GM21619 (cell line): ENCODE data around the gene TFPI.
"Not testable (repeated sequence)": the region's sequence is repeated elsewhere in the genome, so short reads cannot be mapped to it uniquely, and the experiment has no call there.

Experiments used
- ATAC-seq: cut with Tn5 transposase; IDR thresholded peaks from one replicate; pipeline ENCODE4 v1.9.1; 2021; ENCODE audit not compliant: unreplicated experiment

The TFPI gene

DNA sequence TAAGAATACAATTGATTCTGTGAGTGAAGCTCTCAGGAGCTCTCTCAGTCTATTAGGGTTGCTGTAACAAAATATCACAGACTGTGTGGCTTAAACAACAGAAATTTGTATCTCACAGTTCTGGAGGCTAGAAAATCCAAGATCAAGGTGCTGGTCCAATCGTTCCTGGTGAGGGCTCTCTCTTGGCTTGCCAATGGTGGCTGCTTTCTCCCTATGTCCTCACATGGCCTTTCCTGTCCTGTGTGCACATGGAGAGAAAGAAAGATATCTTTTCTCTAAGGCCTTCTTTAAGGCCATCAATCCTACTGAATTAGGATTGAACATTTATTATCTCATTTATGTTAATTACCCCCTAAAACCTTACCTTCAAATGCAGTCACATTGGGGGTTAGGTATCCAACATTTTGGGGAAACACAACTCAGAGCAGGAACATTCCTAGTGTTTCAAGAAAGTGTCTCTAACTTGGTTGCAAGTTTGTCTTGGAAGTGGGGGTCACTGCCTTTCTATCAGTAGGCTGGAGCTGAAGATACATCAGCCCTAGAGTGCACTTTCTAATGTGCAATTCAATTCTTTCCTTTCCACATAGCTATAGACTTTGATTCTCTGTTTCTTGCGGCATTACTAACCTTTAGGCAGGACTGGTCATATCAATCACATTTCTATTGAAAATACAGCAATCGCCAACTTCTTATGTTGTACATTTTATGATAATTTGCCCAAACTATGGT, 24.8 kb downstream of the TFPI start:
- no peak for ATAC-seq

DNA sequence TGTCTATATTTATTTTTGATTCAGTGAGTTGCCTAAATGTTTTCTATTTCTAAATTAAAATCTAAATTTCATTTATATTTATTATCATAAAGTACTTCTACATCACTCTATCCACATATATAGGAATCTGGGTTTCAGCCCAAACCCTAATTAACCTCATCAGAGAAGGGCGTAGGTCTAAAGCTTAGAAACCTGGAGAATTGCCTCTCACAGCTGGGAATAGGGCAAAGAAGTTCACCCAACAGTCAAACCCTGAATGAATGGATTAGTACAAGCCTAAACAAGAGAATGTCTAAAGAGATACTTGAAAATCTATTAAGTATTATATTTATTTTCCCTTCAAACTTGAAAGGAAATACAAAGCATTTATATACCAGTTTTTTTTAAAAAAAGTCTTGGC, 26.2 kb downstream of the TFPI start:
- no peak for ATAC-seq

DNA sequence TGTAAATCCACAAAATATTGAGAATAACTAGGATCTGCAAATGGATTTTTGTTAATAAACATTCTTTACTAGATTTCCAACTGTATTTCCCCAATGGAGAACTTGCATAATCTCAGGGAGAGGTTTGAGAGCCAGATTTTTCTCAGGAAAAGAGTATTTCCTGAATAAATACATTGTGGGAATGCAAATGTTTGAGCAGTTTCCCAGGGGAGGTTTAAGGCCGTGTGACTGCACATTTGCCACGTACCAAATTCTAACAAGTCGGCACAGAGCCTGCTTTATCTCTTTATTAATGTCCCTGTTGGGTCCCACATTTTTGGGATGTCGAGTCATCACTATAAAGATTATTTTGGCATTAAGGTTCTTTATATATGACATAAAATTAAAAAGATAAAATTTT, 27.0 kb downstream of the TFPI start:
- no peak for ATAC-seq

DNA sequence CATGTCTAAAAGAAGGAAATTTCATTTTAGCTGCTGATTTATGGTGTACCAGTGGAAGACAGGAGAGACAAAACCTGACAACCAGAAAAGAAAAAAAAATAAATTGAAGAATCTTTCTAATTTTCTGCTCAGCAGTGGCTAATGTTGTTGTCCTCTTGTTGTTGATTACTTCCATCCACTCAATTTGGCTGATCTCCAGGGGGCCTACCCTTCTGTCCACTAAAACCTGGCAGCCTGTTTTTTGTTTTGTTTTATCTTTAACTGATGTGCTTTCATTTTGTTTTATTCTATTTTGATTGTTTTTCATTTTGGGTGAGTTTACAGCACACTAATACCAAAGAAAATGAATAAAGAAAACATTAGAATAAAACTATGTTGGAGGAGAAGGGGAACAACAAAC, 27.4 kb downstream of the TFPI start:
- ATAC-seq = no peak

DNA sequence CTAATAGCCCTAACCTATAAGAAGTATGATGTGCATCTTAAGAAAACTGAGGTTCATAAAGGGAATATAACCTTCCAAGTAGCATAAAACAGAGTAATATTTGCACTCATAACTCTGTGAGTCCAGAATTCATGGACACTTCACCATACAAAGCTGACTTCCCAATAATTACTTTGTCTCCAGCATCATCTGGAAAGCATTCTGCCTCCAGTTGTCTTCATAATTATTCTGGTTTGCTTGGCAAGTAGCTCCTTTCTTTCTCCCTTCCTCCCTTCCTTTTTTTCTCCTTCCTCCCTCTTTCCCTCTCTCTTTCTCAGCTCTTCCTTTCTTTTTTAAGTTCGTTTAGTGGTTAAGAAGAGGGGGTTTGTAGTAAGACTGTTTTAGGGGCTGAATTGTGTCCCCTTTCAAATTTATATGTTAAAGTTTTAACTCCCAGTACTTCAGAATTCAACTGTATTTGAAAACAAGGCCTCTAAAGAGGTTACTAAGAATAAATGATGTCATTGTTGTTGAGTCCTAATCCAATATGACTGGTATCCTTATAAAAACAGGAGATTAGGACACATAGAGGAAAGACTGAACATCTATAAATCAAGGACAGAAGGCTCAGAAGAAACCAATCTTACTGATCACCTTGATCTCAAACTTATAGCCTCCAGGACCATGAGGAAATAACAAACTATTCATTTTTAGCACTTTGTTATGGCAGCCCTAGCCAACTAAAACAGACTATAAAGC, 28.9 kb downstream of the TFPI start:
- no peak for ATAC-seq

DNA sequence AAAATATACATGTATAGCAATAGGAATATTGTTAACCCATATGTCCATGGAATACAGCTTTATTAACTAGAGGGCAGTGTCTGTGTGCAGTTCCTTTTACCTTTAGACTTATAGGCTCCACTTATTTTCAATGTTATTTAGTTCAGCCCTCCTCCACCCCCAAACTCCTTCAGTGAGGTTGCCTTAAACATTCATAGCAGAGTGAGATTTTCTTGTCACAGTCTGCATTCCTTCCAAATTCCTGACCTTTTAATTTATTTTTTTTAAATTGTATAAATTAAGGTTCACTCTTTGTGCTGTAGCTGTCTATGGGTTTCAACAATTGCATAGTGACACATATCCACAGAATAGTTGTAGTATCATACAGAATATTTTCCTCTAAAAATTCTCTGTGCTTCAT, 30.9 kb downstream of the TFPI start:
- no peak for ATAC-seq

DNA sequence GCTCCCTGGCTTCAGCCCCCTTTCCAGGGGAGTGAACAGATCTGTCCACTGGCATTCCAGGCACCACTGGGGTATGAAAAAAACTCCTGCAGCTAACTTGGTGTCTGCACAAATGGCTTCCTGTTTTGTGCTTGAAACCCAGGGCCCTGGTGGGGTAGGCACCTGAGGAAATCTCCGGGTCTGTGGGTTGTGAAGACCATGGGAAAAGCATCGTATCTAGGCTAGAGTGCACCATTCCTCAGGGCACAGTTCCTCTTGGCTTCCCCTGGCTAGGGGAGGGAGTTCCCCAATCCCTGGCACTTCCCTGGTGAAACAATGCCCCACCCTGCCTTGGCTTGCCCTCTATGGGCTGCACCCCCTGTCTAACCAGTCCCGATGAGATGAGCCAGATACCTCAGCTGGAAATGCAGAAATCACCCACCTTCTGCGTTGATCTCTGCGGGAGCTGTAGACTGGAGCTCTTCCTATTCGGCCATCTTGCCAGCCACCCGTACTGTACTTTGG, 34.1 kb downstream of the TFPI start:
- ATAC-seq = no peak

DNA sequence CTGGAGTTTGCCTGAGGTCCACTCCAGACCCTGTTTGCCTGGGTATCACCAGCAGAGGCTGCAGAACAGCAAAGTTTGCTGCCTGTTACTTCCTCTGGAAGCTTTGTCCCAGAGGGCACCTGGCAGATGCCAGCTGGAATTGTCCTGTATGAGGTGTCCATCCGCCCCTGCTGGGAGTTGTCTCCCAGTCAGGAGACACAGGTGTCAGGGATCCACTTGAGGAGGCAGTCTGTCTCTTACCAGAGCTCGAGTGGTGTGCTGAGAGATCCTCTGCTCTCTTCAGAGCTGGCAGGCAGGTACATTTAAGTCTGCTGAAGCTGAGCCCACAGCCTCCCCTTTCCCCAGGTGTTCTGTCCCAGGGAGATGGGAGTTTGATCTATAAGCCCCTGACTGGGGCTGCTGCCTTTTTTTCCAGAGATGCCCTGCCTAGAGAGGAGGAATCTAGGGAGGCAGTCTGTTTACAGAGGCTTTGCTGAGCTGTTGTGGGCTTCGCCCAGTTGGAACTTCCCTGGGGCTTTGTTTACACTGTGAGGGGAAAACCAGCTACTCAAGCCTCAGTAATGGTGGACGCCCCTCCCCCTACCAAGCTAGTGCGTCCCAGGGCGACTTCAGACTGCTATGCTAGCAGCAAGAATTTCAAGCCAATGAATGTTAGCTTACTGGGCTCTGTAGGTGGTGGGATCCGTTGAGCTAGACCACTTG, 34.7 kb downstream of the TFPI start:
- no peak for ATAC-seq

DNA sequence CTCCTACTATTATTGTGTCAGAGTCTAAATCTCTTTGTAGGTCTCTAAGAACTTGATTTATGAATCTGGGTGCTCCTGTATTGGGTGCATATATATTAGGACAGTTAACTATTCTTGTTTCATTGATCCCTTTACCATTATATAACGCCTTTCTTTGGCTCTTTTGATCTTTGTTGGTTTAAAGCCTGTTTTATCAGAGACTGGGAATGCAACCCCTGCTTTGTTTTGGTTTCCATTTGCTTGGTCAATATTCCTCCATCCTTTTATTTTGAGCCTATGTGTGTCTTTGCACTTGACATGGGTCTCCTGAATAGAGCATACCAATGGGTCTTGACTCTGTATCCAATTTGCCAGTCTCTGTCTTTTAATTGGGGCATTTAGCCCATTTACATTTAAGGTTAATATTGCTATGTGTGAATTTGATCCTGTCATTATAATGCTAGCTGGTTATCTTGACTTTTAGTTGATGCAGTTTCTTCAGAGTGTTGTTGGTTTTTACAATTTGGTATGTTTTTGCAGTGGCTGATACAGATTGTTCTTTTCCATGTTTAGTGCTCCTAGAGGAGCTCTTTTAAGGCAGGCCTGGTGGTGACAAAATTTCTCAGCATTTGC, 36.4 kb downstream of the TFPI start:
- not testable (repeated sequence) for ATAC-seq

DNA sequence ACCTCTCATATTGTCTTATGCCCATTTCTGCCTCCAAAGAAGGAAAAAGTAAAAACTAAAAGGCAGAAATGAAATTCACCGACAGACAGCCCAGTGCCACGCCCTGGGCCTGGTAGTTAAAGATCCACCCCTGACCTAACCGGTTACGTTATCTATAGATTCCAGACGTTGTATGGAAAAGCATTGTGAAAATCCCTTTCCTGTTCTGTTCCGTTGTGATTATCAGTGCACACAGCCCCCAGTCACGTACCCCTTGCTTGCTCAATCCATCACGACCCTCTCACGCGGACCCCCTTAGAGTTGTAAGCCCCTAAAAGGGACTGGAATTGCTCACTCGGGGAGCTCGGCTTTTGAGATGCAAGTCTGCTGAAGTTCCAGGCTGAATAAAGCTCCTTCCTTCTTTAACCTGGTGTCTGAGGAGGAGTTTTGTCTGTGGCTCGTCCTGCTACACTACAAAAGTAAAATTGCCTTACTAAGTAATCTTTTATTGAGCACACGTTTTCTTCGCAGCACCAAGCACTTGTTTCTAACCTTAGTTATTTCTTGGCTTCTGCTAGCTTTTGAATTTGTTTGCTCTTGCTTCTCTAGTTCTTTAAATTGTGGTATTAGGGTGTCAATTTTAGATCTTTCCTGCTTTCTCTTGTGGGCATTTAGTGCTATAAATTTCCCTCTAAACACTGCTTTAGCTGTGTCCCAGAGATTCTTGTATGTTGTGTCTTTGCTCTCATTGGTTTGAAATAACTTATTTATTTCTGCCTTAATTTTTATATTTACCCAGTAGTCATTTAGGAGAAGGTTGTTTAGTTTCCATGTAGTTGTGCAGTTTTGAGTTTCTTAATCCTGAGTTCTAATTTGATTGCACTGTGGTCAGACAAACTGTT, 37.4 kb downstream of the TFPI start:
- ATAC-seq = not testable (repeated sequence)

DNA sequence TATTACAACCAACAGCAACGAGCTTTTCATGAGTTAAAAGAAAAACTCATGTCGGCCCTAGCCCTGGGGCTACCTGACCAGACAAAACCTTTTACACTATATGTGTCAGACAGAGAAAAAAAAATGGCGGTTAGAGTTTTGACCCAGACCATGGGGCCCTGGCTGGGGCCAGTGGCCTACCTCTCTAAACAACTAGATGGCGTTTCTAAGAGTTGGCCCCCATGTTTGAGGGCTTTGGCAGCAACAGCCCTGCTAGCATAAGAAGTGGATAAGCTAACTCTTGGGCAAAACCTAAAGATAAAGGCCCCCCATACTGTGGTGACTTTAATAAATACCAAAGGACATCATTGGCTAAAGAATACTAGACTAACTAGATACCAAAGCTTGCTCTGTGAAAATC, 39.3 kb downstream of the TFPI start:
- no peak for ATAC-seq

DNA sequence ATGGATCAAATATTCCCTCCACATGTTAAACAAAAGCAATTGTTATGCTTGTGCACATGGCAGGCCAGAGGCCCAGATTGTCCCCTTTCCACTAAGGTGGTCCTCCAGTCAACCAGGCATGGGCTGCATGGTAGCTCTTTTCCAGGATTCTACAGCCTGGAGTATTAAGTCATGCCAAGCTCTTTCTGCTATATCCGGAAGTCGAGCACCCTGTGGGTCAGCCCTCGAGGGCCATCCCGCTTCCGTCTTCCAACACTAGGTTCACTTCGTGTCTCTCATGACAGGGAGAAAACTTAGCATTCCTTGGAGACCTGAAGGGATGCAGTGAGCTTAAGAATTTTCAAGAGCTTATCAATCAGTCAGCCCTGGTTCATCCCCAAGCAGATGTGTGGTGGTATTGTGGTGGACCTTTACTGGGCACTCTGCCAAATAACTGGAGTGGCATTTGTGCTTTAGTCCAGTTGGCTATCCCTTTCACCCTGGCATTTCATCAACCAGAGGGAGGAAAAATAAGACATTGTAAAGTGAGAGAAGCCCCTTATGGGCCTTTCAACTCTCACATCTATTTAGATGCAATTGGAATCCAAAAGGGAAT, 39.9 kb downstream of the TFPI start:
- not testable (repeated sequence) for ATAC-seq

DNA sequence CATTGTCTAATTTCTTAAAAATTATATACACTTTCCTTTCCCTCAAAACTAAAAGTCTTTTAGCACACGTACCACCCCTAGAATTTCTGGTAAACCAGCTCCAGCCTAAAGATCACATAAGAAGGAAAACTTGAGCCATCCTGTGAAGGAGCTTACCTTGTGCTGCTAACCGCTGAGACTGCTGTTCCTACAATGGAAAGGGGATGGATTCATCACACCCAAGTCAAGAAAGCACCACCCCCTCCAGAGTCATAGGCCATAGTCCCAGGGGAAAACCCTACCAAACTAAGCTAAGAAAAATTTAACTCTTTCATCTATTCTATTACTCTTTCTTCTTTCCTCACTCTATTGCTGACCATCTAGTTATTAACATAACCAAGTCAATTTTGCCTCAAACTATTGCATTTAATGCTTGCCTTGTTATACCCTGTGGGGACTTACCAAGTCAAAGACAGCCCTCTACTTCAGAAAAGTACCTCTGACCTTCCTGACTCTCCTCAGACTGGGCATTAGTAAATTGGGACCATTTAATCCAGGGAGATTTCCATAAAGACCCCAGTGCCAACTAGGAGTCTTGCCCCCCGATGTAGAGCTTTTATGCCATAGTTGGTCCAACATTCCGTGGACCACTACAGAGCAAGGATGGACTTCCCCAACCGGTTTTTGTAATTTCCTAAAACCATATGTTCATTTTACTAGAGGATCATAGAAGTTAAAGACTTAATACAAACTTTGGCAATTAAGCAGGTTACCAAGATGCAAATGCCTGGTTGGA, 40.6 kb downstream of the TFPI start:
- ATAC-seq = not testable (repeated sequence)

DNA sequence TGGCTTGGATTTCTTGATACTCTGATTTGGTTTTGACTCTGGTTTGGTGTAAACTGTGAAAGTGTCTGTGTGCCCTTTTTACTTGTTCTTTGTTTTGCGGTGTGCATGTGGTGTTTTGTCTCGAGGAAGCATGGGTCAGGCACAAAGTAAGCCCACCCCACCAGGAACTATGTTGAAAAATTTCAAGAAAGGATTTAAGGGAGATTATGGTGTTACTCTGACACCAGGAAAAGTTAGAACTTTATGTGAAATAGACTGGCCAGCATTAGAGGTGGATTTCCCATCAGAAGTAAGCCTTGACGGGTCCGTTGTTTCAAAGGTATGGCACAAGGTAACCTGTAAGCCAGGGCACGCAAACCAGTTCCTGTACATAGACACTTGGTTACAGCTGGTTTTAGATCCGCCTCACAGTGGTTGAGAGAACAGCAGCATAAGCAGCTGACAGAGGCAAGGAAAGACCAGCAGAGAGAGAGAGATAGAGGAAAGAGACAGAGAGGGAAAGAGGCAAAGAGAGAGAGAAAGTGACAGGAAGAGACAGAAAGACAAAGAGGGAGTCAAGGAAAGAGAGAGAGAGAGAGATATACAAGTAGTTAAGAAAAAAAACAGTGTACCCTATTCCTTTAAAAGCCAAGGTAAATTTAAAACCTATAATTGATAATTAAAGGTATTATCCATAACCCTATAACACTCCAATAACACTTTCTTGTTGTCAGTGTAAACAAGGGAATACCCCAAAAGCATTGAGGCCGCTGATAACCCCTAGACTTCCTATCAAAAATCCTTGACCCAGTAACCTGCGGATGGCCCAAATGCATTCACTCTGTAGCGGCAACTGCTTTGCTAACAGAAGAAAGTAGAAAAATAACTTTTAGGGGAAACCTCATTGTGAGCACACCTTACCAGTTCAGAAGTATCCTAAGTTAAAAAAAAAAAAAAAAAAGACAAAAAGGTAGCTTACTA, 42.6 kb downstream of the TFPI start:
- ATAC-seq = no peak

DNA sequence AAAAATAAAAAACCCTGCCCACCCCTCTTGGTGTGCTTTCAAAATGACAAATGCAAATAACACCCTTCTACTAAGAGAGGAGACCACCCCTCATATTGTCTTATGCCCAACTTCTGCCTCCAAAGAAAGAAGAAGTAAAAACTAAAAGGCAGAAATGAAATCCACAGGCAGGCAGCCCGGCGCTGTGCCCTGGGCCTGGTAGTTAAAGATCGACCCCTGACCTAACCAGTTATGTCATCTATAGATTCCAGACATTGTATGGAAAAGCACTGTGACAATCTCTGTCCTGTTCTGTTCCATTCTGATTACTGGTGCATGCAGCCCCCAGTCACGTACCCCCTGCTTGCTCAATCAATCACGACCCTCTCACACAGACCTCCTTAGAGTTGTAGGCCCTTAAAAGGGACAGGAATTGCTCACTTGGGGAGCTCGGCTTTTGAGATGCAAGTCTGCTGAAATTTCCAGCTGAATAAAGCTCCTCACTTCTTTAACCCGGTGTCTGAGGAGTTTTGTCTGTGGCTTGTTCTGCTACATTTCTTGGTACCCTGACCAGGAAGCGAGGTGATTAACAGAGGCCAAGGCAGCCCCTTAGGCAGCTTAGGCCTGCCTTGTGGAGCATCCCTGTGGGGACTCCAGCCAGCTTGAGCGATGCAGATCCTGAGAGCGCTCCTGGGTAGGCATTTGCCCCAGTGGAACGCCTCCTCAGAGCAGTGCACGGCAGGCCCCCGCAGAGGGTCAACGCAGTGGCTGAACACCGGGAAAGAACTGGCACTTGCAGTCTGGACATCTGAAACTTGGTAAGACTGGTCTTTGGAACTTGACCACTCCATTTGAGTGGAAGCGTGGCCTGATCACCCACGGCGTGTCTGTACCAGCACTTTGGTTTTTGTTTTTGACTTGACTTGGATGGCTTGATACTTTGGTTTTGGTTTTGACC, 43.5 kb downstream of the TFPI start:
- not testable (repeated sequence) for ATAC-seq

DNA sequence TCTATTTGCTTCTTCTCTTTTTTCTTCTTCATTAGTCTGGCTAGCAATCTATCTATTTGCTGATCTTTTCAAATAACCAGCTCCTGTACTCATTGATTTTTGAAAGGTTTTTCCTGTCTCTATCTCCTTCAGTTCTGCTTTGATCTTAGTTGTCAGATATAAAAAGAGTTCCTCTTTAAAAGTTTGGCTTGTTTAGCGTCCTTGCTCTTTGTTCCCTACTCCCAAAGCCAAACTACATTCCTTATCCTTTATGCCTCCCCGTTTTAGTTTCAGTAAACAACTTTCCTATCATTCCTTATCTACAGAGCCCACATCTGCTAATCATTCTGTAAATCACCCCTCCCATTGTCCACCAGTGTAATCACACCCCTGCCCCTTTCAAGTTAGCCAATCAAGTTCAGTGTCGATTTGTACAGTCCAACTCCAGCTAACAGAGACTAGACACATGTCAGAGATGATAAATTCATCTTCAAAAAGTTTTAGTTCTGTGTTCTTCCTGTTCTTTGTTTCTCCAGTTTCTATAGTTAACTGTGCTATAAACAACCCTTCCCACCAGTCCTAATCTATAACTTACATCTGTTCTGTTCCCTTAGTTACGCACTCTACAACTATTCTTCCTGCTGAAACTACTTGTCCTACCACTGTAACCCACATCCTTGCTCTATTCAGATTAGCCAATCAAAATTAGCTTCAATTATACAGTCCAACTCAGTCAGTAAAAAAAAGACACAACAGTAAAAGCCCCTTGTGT, 44.4 kb downstream of the TFPI start:
- no peak for ATAC-seq
